HG03159 (cell line): ENCODE measurements around the gene TOM1.

Experiments used
- ATAC-seq: cut with Tn5 transposase; IDR thresholded peaks from one replicate; pipeline ENCODE4 v1.9.1; 2021; ENCODE audit warnings: mild to moderate bottlenecking, moderate library complexity; ENCODE audit not compliant: unreplicated experiment

The TOM1 gene

GRCh38 chr22:35343664-35344550, 44.2 kb downstream of the TOM1 start:
- ATAC-seq = no peak

GRCh38 chr22:35344956-35345690, 45.4 kb downstream of the TOM1 start:
- ATAC-seq = no peak

GRCh38 chr22:35345808-35346505, 46.3 kb downstream of the TOM1 start:
- ATAC-seq = no peak

- no peak for ATAC-seq
Measured at GRCh38 chr22:35346596-35347220, 47.0 kb downstream of the TOM1 start.

- no peak for ATAC-seq
Measured at GRCh38 chr22:35347462-35347861, 47.8 kb downstream of the TOM1 start.

GRCh38 chr22:35348026-35348590, 48.4 kb downstream of the TOM1 start:
- no peak for ATAC-seq

- ATAC-seq = no peak
Measured at GRCh38 chr22:35348703-35349102, 49.0 kb downstream of the TOM1 start.

- no peak for ATAC-seq
Measured at GRCh38 chr22:35349368-35349703, 49.6 kb downstream of the TOM1 start.

GRCh38 chr22:35349704-35350538, 50.2 kb downstream of the TOM1 start:
- ATAC-seq = no peak

- peak; percentile 71 for ATAC-seq
Measured at GRCh38 chr22:35350539-35351503, 51.1 kb downstream of the TOM1 start.

- peak; percentile 41 for ATAC-seq
Measured at GRCh38 chr22:35352214-35353111, 52.8 kb downstream of the TOM1 start.

GRCh38 chr22:35353318-35353717, 53.6 kb downstream of the TOM1 start:
- ATAC-seq = no peak

- ATAC-seq = no peak
Measured at GRCh38 chr22:35354068-35354467, 54.4 kb downstream of the TOM1 start.

GRCh38 chr22:35357883-35358621, 58.4 kb downstream of the TOM1 start:
- ATAC-seq = no peak

GRCh38 chr22:35359380-35360065, 59.8 kb downstream of the TOM1 start:
- no peak for ATAC-seq

GRCh38 chr22:35361001-35361558, 61.4 kb downstream of the TOM1 start:
- no peak for ATAC-seq
